T-helper 2 cell treated with Interferon-gamma antibody and Interleukin-4, amounts not matched to agents 5 μg/mL and 100 μg/mL, for 36 hours (primary cell): Measurements from ENCODE around the gene NR0B2.
"Not testable (repeated sequence)": the region's sequence is repeated elsewhere in the genome, so short reads cannot be mapped to it uniquely, and the experiment has no call there.

Source experiments
- DNase-seq: peaks from one replicate; pipeline ENCODE4 v3.0.0; 2021; ENCODE audit warnings: low spot score
- H3K27ac Mint-ChIP-seq: one replicate; pipeline ENCODE4 v1.8.0; 2021; ENCODE audit warnings: mild to moderate bottlenecking, mixed read lengths
- H3K27me3 Mint-ChIP-seq: one replicate; pipeline ENCODE4 v1.8.0; 2021; ENCODE audit warnings: low read depth, mixed read lengths
- H3K36me3 Mint-ChIP-seq: one replicate; pipeline ENCODE4 v1.8.0; 2021; ENCODE audit warnings: low read depth, mixed read lengths
- H3K4me1 Mint-ChIP-seq: one replicate; pipeline ENCODE4 v1.8.0; 2021; ENCODE audit warnings: low read depth, mixed read lengths
- H3K4me3 Mint-ChIP-seq: one replicate; pipeline ENCODE4 v1.8.0; 2022; ENCODE audit warnings: mild to moderate bottlenecking, moderate library complexity, mixed read lengths
- H3K9me3 Mint-ChIP-seq: one replicate; pipeline ENCODE4 v1.8.0; 2021; ENCODE audit warnings: mixed read lengths

The NR0B2 gene

DNA sequence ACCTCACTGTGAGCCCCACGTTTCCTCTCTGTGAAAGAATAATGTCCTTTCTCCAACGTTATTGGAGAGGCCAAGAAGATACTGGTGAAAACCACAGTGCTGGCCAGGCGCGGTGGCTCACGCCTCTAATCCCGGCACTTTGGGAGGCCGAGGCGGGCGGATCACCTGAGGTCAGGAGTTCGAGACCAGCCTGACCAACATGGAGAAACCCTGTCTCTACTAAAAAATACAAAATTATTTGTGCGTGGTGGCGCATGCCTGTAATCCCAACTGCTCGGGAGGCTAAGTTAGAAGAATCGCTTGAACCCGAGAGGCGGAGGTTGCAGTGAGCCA, 34.9 kb upstream of the NR0B2 start:
- not testable (repeated sequence) for DNase-seq, H3K27ac Mint-ChIP-seq, H3K27me3 Mint-ChIP-seq, H3K9me3 Mint-ChIP-seq, H3K4me3 Mint-ChIP-seq, H3K4me1 Mint-ChIP-seq
- H3K36me3 Mint-ChIP-seq, result peaks cover 19% of the 10 kb centered on the region

DNA sequence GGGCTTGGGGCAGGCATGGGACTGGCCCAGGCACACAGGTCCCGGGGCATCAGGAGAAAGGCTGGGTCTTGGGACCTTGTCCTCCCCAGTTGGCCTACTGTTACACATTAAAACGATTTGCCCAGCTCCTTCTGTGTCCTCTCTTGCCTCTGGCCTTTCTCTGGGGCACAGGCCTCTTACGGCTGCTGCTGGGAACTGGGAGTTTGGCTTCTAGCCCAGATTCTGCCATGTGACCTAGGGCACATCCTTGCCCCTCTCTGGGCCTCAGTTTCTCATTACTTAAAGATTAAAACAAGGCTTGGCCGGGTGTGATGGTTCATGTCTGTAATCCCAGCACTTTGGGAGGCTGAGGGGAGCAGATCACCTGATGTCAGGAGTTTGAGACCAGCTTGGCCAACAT, 32.5 kb upstream of the NR0B2 start:
- Mint-ChIP-seq H3K4me3 (no peak overlapping the region), H3K27ac (no peak overlapping the region), H3K4me1 (no peaks in the 10 kb centered on the region), H3K9me3 (no peaks in the 10 kb centered on the region), H3K27me3 (no peaks in the 10 kb centered on the region), H3K36me3 (peaks cover 32% of the 10 kb centered on the region)
- DNase-seq, result no peak

DNA sequence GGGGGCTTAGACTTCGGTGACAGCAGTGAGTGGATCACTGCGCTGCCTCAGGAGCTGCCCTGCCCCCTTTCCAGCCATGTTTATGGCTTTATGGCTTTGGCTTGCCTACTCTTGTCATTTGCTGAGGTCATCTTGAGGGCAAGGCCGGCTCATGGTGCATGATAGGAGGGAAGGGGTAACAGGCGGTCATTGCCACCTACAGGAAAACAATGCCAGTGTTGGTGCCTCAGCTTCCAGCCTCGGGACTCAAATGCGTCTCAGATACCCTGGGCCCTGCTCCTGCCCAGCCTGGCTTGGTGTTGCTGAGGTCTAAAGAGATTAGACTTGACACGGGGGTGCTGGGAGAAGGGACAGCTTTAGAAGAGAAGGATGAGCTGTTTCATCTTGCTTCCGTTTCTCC, 32.0 kb upstream of the NR0B2 start:
- DNase-seq, result no peak
- Mint-ChIP-seq H3K4me1 (no peaks in the 10 kb centered on the region), H3K9me3 (no peaks in the 10 kb centered on the region), H3K4me3 (no peak overlapping the region), H3K27ac (no peak overlapping the region), H3K27me3 (no peaks in the 10 kb centered on the region), H3K36me3 (peaks cover 32% of the 10 kb centered on the region)

DNA sequence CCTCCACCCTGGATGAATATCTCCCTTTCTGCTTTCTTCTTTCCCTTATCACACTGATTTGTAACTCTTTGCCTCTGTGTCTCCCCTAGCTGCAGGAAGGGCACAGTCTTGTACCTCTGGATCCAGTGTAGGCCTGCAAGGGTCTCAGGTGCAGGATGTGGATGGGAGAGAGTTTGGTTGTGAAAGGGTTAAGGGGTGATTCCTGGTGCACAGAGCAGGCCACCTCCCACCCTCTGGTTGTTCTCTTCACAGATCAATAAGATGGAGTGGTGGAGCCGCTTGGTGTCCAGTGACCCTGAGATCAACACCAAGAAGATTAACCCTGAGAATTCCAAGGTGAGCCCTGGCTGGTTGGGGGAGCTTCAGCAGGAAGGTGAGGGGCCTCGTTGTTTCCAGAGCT, 31.4 kb upstream of the NR0B2 start:
- Mint-ChIP-seq H3K27me3 (no peaks in the 10 kb centered on the region), H3K4me3 (no peak overlapping the region), H3K9me3 (no peaks in the 10 kb centered on the region), H3K36me3 (peaks cover 32% of the 10 kb centered on the region), H3K4me1 (no peaks in the 10 kb centered on the region), H3K27ac (no peak overlapping the region)
- no peak for DNase-seq

DNA sequence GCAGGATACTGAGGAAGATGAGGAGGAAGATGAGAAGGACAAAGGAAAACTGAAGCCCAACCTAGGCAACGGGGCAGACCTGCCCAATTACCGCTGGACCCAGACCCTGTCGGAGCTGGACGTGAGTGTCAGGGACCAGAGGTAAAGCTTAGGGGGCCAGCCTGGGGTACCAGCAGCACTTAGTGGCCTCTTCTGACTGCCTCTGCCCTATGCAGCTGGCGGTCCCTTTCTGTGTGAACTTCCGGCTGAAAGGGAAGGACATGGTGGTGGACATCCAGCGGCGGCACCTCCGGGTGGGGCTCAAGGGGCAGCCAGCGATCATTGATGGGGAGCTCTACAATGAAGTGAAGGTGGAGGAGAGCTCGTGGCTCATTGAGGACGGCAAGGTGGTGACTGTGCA, 28.9 kb upstream of the NR0B2 start:
- DNase-seq, result no peak
- Mint-ChIP-seq H3K4me3 (no peak overlapping the region), H3K9me3 (no peaks in the 10 kb centered on the region), H3K4me1 (no peaks in the 10 kb centered on the region), H3K36me3 (peaks cover 37% of the 10 kb centered on the region), H3K27ac (no peak overlapping the region), H3K27me3 (no peaks in the 10 kb centered on the region)

DNA sequence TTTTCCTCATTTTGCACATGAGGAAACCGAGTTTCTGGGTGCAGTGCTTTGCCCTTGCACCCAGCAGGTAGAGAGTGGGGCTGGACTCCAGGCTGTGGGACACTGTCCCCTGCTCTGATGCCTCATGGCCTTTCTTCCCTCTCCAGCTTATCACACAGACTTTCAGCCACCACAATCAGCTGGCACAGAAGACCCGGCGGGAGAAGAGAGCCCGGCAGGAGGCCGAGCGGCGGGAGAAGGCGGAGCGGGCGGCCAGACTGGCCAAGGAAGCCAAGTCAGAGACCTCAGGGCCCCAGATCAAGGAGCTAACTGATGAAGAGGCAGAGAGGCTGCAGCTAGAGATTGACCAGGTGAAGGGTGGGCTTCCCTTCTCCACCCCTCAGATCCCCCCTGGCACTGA, 27.5 kb upstream of the NR0B2 start:
- DNase-seq, result no peak
- H3K27ac Mint-ChIP-seq, result no peak overlapping the region
- H3K4me1 Mint-ChIP-seq, result no peaks in the 10 kb centered on the region
- H3K36me3 Mint-ChIP-seq, result peaks cover 32% of the 10 kb centered on the region
- H3K27me3 Mint-ChIP-seq, result no peaks in the 10 kb centered on the region
- no peak overlapping the region for H3K4me3 Mint-ChIP-seq
- H3K9me3 Mint-ChIP-seq, result no peaks in the 10 kb centered on the region

DNA sequence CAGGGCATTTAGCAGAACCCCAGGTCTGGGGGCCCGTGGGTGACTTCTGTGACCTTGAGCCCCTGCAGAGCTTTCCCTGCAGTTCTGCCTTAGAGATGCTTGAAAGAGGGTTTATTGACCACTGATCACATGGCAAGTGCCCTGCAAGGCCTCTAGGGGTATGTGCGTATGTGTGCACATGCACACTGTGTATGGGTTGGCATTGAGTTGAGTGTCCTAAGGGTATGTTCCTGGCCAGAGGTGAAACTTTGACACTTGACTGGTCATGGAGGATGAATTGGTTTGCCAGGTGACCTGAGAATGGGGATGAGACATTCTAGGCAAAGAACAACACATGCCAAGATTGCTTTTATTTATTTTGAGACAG, 24.9 kb upstream of the NR0B2 start:
- Mint-ChIP-seq H3K4me1 (no peaks in the 10 kb centered on the region), H3K27me3 (no peaks in the 10 kb centered on the region), H3K36me3 (peaks cover 23% of the 10 kb centered on the region), H3K27ac (no peak overlapping the region), H3K4me3 (no peak overlapping the region), H3K9me3 (no peaks in the 10 kb centered on the region)
- DNase-seq, result no peak

DNA sequence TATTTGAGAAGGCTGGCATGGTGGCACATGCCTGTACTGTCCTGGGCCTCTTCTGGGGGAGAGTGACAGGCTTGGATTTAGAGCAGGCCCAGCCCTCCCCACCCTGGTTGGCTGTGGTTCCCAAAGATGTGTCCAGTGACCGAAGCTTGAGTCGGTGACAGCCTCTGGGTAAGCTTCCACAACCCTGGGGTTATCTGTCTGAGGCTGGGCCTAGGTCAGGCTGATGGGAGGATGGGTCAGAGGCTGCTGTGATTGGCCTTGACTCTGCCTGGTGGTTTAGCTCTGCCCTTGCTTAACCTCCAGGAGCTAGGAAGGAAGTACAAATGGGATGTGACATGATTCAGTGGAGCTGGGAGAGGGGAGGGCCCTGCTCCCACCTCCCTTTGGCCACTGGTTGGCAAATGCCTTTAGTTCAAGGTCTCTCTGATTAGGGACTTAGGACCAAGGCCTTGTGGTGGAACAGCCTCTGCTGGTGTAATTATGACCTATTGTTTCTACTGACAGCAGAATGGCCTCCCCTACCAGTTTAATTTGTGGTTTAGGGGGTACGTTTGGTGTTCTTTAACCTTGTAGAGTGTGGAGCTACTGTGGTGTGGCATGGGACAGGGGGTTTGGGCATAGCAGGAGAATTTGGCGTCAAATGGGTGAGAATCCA, 24.4 kb upstream of the NR0B2 start:
- no peak overlapping the region for H3K4me3 Mint-ChIP-seq
- no peaks in the 10 kb centered on the region for H3K27me3 Mint-ChIP-seq
- peaks cover 1% of the 10 kb centered on the region for H3K4me1 Mint-ChIP-seq
- no peak for DNase-seq
- H3K27ac Mint-ChIP-seq, result no peak overlapping the region
- H3K9me3 Mint-ChIP-seq, result no peaks in the 10 kb centered on the region
- H3K36me3 Mint-ChIP-seq, result peaks cover 22% of the 10 kb centered on the region

DNA sequence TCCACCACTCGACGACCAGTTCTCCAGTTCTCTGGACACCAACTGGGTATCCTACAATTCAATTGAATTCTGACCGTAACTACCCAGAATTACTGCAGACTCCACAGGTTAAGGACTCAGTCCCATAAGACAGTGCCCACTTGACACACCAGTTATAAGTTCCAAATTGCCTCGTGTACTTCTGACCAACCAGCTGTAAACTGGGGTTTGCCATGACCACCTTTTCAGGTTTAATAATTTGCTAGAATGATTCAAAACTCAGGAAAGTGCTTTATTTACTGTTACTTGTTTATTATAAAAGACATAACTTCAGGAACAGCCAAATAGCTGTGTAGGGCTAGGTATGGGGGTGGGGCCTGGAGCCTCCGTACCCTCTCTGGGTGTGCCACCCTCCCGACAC, 23.0 kb upstream of the NR0B2 start:
- H3K27me3 Mint-ChIP-seq, result no peaks in the 10 kb centered on the region
- H3K4me3 Mint-ChIP-seq, result no peak overlapping the region
- peaks cover 2% of the 10 kb centered on the region for H3K4me1 Mint-ChIP-seq
- H3K27ac Mint-ChIP-seq, result no peak overlapping the region
- DNase-seq, result no peak
- no peaks in the 10 kb centered on the region for H3K9me3 Mint-ChIP-seq
- H3K36me3 Mint-ChIP-seq, result peaks cover 17% of the 10 kb centered on the region

DNA sequence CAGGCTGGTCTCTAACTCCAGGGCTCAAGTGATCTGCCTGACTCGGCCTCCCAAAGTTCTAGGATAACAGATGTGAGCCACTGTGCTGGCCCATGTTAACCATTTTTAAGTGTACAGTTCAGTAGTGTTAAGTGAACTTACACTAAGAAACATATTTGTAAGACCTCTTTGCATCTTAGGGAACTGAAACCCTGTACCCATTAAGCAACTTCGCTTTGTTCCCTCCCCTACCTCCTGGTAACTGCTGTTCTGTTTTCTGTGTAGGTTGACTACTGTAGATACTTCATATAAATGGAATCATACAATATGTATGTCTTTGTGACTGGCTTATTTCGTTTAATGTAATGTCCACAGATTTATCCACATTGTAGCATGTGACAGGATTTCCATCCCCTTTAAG, 18.8 kb upstream of the NR0B2 start:
- H3K4me1 Mint-ChIP-seq, result peaks cover 2% of the 10 kb centered on the region
- H3K27me3 Mint-ChIP-seq, result no peaks in the 10 kb centered on the region
- peaks cover 32% of the 10 kb centered on the region for H3K36me3 Mint-ChIP-seq
- no peak overlapping the region for H3K27ac Mint-ChIP-seq
- no peak for DNase-seq
- no peak overlapping the region for H3K4me3 Mint-ChIP-seq
- H3K9me3 Mint-ChIP-seq, result no peaks in the 10 kb centered on the region

DNA sequence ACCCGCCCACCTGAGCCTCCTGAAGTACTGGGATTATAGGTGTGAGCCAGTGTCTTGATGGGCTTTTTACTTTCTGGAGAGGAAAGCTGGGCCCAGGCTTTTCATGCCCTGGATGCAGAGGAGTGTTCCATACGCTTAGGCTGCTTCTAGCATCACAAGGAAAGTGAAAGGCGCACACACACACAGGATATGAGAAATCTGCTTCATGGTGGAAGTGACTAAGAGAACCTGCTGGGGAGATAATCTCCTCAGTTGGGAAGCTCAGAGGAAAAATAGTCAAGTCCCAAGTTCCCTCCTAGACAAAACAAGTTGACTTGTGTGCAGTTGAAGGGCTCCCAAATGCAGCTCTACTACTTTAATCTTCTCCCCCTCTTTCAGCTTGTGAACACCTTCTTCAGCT, 9.9 kb upstream of the NR0B2 start:
- H3K36me3 Mint-ChIP-seq, result peaks cover 35% of the 10 kb centered on the region
- H3K4me3 Mint-ChIP-seq, result peak overlapping the region; percentile 94
- no peak for DNase-seq
- no peak overlapping the region for H3K27ac Mint-ChIP-seq
- no peaks in the 10 kb centered on the region for H3K27me3 Mint-ChIP-seq
- H3K9me3 Mint-ChIP-seq, result no peaks in the 10 kb centered on the region
- peaks cover 34% of the 10 kb centered on the region for H3K4me1 Mint-ChIP-seq

DNA sequence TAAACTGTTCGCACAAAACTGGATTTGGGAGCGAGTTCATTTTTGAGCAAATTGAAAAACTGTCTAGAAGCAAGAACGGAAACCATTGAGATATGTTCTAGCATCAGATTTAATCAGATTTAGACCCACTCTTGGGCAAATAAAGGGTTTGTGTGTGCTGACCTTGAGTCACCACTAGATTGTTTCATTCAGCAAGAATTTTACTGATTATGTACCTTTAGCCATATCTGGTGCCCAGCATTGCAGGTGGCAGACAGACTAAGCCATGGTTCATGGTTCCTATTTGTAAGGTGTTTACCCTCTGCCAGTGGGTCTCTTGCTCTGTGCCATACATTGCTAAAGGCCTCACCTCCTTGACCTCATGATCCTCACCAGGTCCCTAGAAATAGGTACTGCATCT, 9.1 kb upstream of the NR0B2 start:
- Mint-ChIP-seq H3K27me3 (no peaks in the 10 kb centered on the region), H3K9me3 (no peaks in the 10 kb centered on the region), H3K4me3 (peak overlapping the region; percentile 94), H3K36me3 (peaks cover 27% of the 10 kb centered on the region), H3K4me1 (peaks cover 34% of the 10 kb centered on the region), H3K27ac (peak overlapping the region; percentile 96)
- no peak for DNase-seq

DNA sequence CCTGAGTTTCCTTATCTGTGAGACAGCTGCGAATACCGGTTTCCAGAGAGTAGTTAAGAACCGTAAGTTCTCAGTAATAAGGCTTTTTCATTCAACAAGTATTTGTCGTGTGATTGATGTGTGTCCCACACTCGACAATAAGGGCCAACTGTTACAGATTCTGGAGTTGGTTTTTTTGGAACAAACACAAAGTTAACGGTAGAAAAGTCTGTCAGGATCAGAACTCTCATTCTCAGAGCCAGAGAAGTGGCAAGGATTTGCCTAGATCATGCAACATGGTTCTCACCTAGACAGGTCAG, 8.6 kb upstream of the NR0B2 start:
- Mint-ChIP-seq H3K27me3 (no peaks in the 10 kb centered on the region), H3K4me1 (peaks cover 34% of the 10 kb centered on the region), H3K27ac (peak overlapping the region; percentile 96), H3K36me3 (peaks cover 22% of the 10 kb centered on the region), H3K9me3 (no peaks in the 10 kb centered on the region), H3K4me3 (peak overlapping the region; percentile 94)
- DNase-seq, result no peak

DNA sequence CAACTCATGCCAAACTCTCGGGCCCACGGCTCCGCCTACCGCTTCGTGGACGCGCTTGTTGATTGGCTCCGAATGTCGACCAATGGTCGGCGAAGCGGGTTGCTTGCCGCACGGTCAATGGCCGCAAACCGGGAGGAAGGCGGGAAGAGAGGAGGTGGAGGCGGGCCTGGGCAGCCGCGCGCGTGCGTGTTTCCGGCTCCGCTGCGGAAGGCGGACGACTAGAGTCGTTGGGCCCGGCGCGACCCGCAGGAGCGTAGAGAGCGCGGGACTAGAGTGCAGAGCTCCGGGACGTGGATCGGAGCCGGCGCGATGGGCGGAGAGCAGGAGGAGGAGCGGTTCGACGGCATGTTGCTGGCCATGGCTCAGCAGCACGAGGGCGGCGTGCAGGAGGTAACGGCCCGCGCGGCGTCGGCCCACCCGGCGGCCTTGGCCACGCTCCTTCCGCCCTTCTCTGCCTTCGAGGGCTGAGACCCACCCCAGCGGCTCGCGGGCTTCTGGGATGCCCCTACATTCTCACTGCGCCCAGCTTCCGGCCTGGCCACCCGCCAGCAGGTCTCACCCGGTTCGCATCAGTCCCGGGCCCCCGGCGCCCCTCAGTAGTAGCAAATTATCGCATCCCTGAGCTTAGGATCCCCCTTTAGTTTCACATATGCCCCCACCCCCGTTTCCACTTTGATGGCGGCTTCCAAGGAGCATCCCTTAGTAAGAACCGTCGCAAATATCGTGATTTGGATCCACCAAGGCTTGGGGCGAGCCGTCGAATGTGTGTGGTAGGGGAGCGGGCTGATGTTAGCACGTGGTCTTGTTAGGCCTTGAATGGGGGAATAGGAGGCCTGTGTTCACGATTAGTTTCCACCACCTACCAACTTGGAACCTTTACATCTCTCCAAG, 8.0 kb upstream of the NR0B2 start, which contains the start of gene NUDC:
NUDC (plus strand) TSS at position 204 of the 891 bp plus-strand sequence; CDS start at position 310, 106 bp downstream.
- H3K36me3 Mint-ChIP-seq, result peaks cover 18% of the 10 kb centered on the region

DNA sequence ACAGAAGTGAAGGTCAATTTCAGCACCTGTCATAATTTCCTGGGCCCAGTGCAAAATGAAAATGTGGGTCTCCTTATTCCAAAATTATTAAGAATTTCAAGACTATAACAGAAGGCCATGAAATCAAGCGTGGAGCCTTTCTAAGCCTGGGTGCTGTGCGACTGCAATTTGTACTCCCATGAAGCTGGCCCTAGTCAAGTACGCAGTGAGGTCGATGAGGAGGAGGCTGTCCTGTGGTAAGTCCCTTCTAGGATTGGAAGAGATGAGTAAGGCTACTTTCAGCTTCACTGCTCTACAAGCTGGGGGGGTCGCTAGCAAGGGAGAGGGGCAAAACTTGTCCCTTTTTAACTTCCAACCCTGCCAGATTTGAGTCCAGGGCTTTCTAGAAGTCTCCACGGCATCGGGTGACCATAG, 7.4 kb upstream of the NR0B2 start:
- H3K4me1 Mint-ChIP-seq, result peaks cover 27% of the 10 kb centered on the region
- DNase-seq, result no peak
- H3K9me3 Mint-ChIP-seq, result no peaks in the 10 kb centered on the region
- H3K27me3 Mint-ChIP-seq, result no peaks in the 10 kb centered on the region
- H3K36me3 Mint-ChIP-seq, result peaks cover 14% of the 10 kb centered on the region
- peak overlapping the region; percentile 96 for H3K27ac Mint-ChIP-seq
- H3K4me3 Mint-ChIP-seq, result peak overlapping the region; percentile 94

More for the DNA sequence above, 8.0 kb upstream of the NR0B2 start, which contains the start of gene NUDC:
- DNase-seq, result peak; percentile 96
- Mint-ChIP-seq H3K27me3 (no peaks in the 10 kb centered on the region), H3K4me1 (peaks cover 31% of the 10 kb centered on the region), H3K27ac (peak within 1 kb of the TSS; percentile 96), H3K4me3 (peak within 1 kb of the TSS; percentile 94), H3K9me3 (no peaks in the 10 kb centered on the region)
